Thyroid gland (tissue), 4 donors: ENCODE data around the gene RASGRF2. TPM values are rescaled to one million over a fixed set of nuclear protein-coding genes. Genes with fewer than 3 reads are reported as not detected.

ENCODE experiments used
- DNase-seq, 2 donors: peaks; one replicate each; pipeline ENCODE4 v3.0.0-alpha.2; 2019
- H3K27ac ChIP-seq, 3 donors: fragments of 200-600 bp; sonication (generic); 1 replicate in 2 of 3; 2 replicates in 1 of 3; pipeline ENCODE4 v1.5.1; 2016 to 2019; ENCODE audit warnings: mild to moderate bottlenecking in 1 of 3, moderate library complexity in 1 of 3
- H3K27me3 ChIP-seq: fragments of 200-600 bp; sonication (generic); one replicate; pipeline ENCODE4 v1.5.1; 2019
- H3K36me3 ChIP-seq, 2 donors: fragments of 200-600 bp; sonication (generic); one replicate each; pipeline ENCODE4 v1.5.1; 2016 to 2019
- H3K4me1 ChIP-seq, 2 donors: fragments of 200-600 bp; sonication (generic); one replicate each; pipeline ENCODE4 v1.5.1; 2017 to 2019
- H3K4me3 ChIP-seq, 3 donors: fragments of 200-600 bp; sonication (generic); replicated peaks in 1 of 3; 1 replicate in 2 of 3; 2 replicates in 1 of 3; pipeline ENCODE4 v1.5.1; 2016; ENCODE audit warnings: mild to moderate bottlenecking in 1 of 3
- H3K9me3 ChIP-seq: fragments of 200-600 bp; sonication (generic); one replicate; pipeline ENCODE4 v1.5.1; 2017
- POLR2A ChIP-seq, 2 donors: fragments of 450-650 bp; IDR thresholded peaks; one replicate each; pipeline ENCODE4 v1.6.1; 2017; ENCODE audit warnings: antibody characterized with exemption in 2 of 2, mild to moderate bottlenecking in 2 of 2, moderate library complexity in 1 of 2
- WGBS, 2 donors: methylation state at CpG; one replicate each; pipeline ENCODE4 v1.1.5; 2017; 5-methylcytosine and 5-hydroxymethylcytosine counted together
- intact Hi-C: fragments of 100-400 bp; cut with DNase I; formaldehyde crosslinking; loops from one replicate; pipeline ENCODE4 v1.15.1; 2023
- total RNA-seq, 4 donors: library from RNA; depleted of rRNA; stranded (reverse); fragments of >200 nt; gene quantifications; one replicate each; pipeline ENCODE4 v1.2.3, GENCODE V29; 2016
- TF ChIP-seq, protein P1 (sequence below), 6 experiments: fragments of 200-600 bp in 3 of 6; fragments of 450-650 bp in 3 of 6; sonication (generic) in 3 of 6; IDR thresholded peaks; one replicate each; pipeline ENCODE4 v1.5.1; 2016 to 2019; ENCODE audit warnings: antibody characterized with exemption in 6 of 6, mild to moderate bottlenecking in 2 of 6, inconsistent platforms in 1 of 6, moderate library complexity in 1 of 6

The RASGRF2 gene
- total RNA-seq, 4 donors from 2014 or later, result 9.2 to 18.8 (median 14.8) TPM

DNA sequence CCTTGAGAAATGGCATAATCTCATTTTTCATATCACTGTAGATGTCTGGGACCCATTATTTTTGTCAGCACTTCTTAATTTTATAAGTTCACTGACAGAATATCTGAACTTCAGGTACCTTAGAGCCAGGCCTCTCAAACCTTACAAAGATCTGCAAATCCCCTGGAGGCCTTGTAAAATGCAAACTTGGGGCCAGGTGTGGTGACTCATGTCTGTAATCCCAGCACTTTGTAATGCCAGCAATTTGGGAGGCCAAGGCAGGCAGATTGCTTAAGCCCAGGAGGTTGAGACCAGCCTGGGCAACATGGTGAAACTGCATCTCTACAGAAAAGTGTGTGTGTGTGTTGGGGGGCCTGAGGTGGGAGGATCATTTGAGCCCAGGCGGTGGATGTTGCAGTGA, 30.8 kb downstream of the RASGRF2 start:
- H3K36me3 ChIP-seq, result no peaks in the 10 kb centered on the region
- intact Hi-C loops, result no loop called here
- H3K27ac ChIP-seq, result no peak overlapping the region
- 88 to 100% methylated on average over 1 of the region's 1 CpG for WGBS, 2 donors
- H3K4me1 ChIP-seq, result peaks cover 28 to 36% of the 10 kb centered on the region in 2 donors
- no peaks in the 10 kb centered on the region for H3K27me3 ChIP-seq
- H3K4me3 ChIP-seq, result no peak overlapping the region
- DNase-seq, result no peak
- TF ChIP-seq POLR2A (IDR thresholded peaks at IDR 0.05), result no peak
- TF ChIP-seq, protein P1, sequence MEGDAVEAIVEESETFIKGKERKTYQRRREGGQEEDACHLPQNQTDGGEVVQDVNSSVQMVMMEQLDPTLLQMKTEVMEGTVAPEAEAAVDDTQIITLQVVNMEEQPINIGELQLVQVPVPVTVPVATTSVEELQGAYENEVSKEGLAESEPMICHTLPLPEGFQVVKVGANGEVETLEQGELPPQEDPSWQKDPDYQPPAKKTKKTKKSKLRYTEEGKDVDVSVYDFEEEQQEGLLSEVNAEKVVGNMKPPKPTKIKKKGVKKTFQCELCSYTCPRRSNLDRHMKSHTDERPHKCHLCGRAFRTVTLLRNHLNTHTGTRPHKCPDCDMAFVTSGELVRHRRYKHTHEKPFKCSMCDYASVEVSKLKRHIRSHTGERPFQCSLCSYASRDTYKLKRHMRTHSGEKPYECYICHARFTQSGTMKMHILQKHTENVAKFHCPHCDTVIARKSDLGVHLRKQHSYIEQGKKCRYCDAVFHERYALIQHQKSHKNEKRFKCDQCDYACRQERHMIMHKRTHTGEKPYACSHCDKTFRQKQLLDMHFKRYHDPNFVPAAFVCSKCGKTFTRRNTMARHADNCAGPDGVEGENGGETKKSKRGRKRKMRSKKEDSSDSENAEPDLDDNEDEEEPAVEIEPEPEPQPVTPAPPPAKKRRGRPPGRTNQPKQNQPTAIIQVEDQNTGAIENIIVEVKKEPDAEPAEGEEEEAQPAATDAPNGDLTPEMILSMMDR (IDR thresholded peaks at IDR 0.05), result no peak
- H3K9me3 ChIP-seq, result no peaks in the 10 kb centered on the region

DNA sequence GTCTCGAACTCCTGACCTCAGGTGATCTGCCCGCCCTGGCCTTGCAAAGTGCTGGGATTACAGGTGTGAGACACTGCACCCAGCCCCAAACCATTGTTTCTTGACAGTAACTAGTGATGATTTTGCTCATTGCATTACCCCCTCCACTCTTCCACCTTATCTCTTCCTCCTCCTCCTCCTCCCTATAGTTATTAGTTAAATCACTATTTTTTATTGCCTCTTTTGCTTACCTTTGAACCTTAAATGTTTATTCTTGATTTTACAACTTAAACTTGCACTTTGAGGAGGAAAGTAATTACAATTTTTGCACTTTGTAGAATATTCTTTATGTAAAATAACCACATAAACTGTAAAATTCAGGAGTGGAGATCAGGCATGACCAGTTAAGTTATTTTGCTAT, 35.7 kb downstream of the RASGRF2 start:
- no peaks in the 10 kb centered on the region for H3K9me3 ChIP-seq
- no peak overlapping the region for H3K4me3 ChIP-seq
- no peaks in the 10 kb centered on the region for H3K27me3 ChIP-seq
- no peak for DNase-seq
- 94 to 100% methylated on average over 2 of the region's 2 CpGs for WGBS, 2 donors
- no peaks in the 10 kb centered on the region for H3K4me1 ChIP-seq
- no peak overlapping the region for H3K27ac ChIP-seq
- TF ChIP-seq, protein P1 (IDR thresholded peaks at IDR 0.05), result no peak
- TF ChIP-seq POLR2A (IDR thresholded peaks at IDR 0.05), result no peak
- intact Hi-C loops, result no loop called here
- no peaks in the 10 kb centered on the region for H3K36me3 ChIP-seq

DNA sequence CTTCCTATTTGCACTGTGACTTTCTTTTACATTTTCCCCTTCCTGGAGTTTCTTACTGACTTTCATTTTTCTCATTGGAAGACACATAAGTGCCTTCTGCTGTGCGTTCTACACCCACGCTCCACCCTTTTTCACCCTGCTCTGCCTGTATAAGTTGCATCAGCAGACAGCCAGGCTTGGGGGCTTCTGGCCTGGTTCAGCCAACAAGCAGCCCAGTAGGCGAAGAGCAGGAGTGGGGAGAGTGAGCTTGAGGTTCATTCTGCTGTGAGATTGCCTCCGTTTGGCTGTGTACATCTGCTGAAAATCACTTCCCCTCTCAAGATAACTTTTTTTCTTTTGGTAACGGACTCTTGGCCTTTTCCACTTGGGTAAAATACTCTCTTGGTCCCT, 38.4 kb downstream of the RASGRF2 start:
- Histone ChIP-seq H3K27ac (no peak overlapping the region), H3K36me3 (no peaks in the 10 kb centered on the region), H3K27me3 (no peaks in the 10 kb centered on the region), H3K4me1 (no peaks in the 10 kb centered on the region), H3K4me3 (no peak overlapping the region), H3K9me3 (no peaks in the 10 kb centered on the region)
- TF ChIP-seq, protein P1 (IDR thresholded peaks at IDR 0.05), result no peak
- no peak for TF ChIP-seq POLR2A (IDR thresholded peaks at IDR 0.05)
- 71 to 81% methylated on average over 5 of the region's 5 CpGs for WGBS, 2 donors
- intact Hi-C loops, result no loop called here
- DNase-seq, result no peak

DNA sequence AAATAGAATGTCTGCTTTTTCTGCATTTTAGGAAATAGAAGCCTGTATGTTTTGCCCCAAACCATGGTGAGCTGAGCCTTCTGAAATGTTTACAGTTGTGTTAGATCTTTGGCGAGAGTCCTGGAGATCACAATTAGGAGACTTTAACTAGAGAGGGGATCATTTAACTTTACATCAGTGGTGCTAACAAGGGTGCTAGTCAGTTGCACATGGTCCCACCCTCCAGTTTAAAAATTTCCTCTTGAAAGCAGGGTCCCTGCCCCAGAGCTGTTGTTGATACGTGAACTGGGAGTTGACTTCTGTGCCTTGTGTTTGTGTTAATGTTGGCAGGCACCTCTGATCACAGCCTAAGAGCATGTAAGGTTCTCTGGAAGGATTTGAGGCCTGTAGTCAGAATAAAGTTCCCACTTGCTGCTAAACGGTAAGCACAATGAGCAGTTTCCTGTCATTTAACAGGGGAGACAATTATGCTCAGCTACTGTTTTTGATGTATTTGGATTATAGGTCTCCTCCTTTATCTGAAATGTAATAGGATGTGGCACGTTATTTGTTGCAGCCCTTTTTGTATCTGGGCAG, 43.7 kb downstream of the RASGRF2 start:
- TF ChIP-seq POLR2A (IDR thresholded peaks at IDR 0.05), result no peak
- TF ChIP-seq, protein P1 (IDR thresholded peaks at IDR 0.05), result no peak
- H3K9me3 ChIP-seq, result no peaks in the 10 kb centered on the region
- H3K4me3 ChIP-seq, result no peak overlapping the region
- H3K27me3 ChIP-seq, result no peaks in the 10 kb centered on the region
- intact Hi-C loops, result no loop called here
- no peaks in the 10 kb centered on the region for H3K4me1 ChIP-seq
- 69 to 78% methylated on average over 4 of the region's 4 CpGs for WGBS, 2 donors
- no peaks in the 10 kb centered on the region for H3K36me3 ChIP-seq
- DNase-seq, result no peak
- H3K27ac ChIP-seq, result no peak overlapping the region

DNA sequence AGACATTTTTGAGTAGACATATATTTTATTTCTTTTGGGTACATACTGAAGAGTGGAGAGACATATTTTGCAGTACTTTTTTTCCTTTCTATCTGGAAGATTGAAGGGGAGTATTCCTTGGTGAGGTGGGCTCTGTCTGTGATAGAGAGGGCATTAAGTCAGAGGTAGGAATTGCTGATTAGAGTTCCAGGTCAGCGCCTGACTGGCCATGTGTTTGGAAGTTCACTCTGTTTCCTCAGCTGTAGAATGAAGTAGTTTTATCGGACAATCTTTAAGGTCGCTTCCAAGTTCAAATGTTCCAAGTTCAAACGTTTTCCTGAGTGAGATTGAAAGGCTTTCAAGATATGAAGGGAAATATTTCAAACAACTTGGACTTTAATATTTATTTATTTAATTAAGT, 45.5 kb downstream of the RASGRF2 start:
- WGBS, 2 donors, result 77 to 80% methylated on average over 4 of the region's 4 CpGs
- intact Hi-C loops, result no loop called here
- Histone ChIP-seq H3K4me1 (no peaks in the 10 kb centered on the region), H3K27ac (no peak overlapping the region), H3K36me3 (no peaks in the 10 kb centered on the region), H3K9me3 (no peaks in the 10 kb centered on the region), H3K4me3 (no peak overlapping the region), H3K27me3 (no peaks in the 10 kb centered on the region)
- TF ChIP-seq, protein P1 (IDR thresholded peaks at IDR 0.05), result no peak
- DNase-seq, result no peak
